WTC11 (cell line): Measurements from ENCODE around the gene RAD9B. TPM values are rescaled to one million over a fixed set of nuclear protein-coding genes. Genes with fewer than 3 reads are reported as not detected.

Experiments
- CREM ChIP-seq: sonication (generic); formaldehyde crosslinking; IDR thresholded peaks from 2 replicates; pipeline ENCODE4 v1.8.1; 2022; ENCODE audit warnings: mild to moderate bottlenecking, missing genetic modification reagents, moderate library complexity
- ETV6 ChIP-seq: sonication (generic); formaldehyde crosslinking; IDR thresholded peaks from 2 replicates; pipeline ENCODE4 v1.8.1; 2022; ENCODE audit warnings: mild to moderate bottlenecking, missing genetic modification reagents
- FOXJ3 ChIP-seq: sonication (generic); formaldehyde crosslinking; IDR thresholded peaks from 2 replicates; pipeline ENCODE4 v1.9.0; 2021; ENCODE audit warnings: missing genetic modification reagents, mild to moderate bottlenecking, borderline replicate concordance
- HMGXB4 ChIP-seq: sonication (generic); formaldehyde crosslinking; IDR thresholded peaks from 2 replicates; pipeline ENCODE4 v1.8.1; 2023; ENCODE audit warnings: mild to moderate bottlenecking, moderate library complexity, missing genetic modification reagents
- KAT7 ChIP-seq: sonication (generic); formaldehyde crosslinking; IDR thresholded peaks from 2 replicates; pipeline ENCODE4 v1.8.1; 2023; ENCODE audit warnings: missing genetic modification reagents, mild to moderate bottlenecking, borderline replicate concordance
- MYBL2 ChIP-seq: sonication (generic); formaldehyde crosslinking; IDR thresholded peaks from 2 replicates; pipeline ENCODE4 v1.8.1; 2023; ENCODE audit warnings: mild to moderate bottlenecking, moderate library complexity, missing genetic modification reagents
- NR1H2 ChIP-seq: sonication (generic); formaldehyde crosslinking; IDR thresholded peaks from 2 replicates; pipeline ENCODE4 v1.9.0; 2021; ENCODE audit warnings: mild to moderate bottlenecking, moderate library complexity, missing genetic modification reagents
- NR2C2 ChIP-seq: sonication (generic); formaldehyde crosslinking; IDR thresholded peaks from 2 replicates; pipeline ENCODE4 v1.8.0; 2022; ENCODE audit warnings: mild to moderate bottlenecking, missing genetic modification reagents
- SMAD4 ChIP-seq: sonication (generic); formaldehyde crosslinking; IDR thresholded peaks from 2 replicates; pipeline ENCODE4 v1.8.0; 2022; ENCODE audit warnings: mild to moderate bottlenecking, missing genetic modification reagents
- SOX15 ChIP-seq: fragments of 250-450 bp; sonication (Bioruptor Pico); IDR thresholded peaks from 2 replicates; pipeline ENCODE4 v1.9.0; 2021; ENCODE audit warnings: mild to moderate bottlenecking
- TP53 ChIP-seq: sonication (generic); formaldehyde crosslinking; IDR thresholded peaks from 2 replicates; pipeline ENCODE4 v1.8.1; 2023; ENCODE audit warnings: mild to moderate bottlenecking, missing genetic modification reagents
- USF1 ChIP-seq: sonication (generic); formaldehyde crosslinking; IDR thresholded peaks from 2 replicates; pipeline ENCODE4 v1.8.0; 2022; ENCODE audit warnings: mild to moderate bottlenecking, missing genetic modification reagents
- ZNF121 ChIP-seq: sonication (generic); formaldehyde crosslinking; IDR thresholded peaks from 2 replicates; pipeline ENCODE4 v1.8.0; 2023; ENCODE audit warnings: missing genetic modification reagents
- ZNF232 ChIP-seq: sonication (generic); formaldehyde crosslinking; IDR thresholded peaks from 2 replicates; pipeline ENCODE4 v1.8.0; 2022; ENCODE audit warnings: mild to moderate bottlenecking, missing genetic modification reagents
- ZNF317 ChIP-seq: sonication (generic); formaldehyde crosslinking; IDR thresholded peaks from 2 replicates; pipeline ENCODE4 v1.8.1; 2023; ENCODE audit warnings: low read depth, mild to moderate bottlenecking, moderate library complexity, missing genetic modification reagents, borderline replicate concordance
- ZNF425 ChIP-seq: fragments of 250-450 bp; sonication (Bioruptor Pico); conservative IDR thresholded peaks from 2 replicates; pipeline ENCODE4 v1.9.0; 2021; ENCODE audit warnings: mild to moderate bottlenecking
- ZNF532 ChIP-seq: fragments of 250-450 bp; sonication (Bioruptor Pico); IDR thresholded peaks from 2 replicates; pipeline ENCODE4 v1.9.0; 2021; ENCODE audit warnings: mild to moderate bottlenecking, borderline replicate concordance
- ZNF671 ChIP-seq: fragments of 250-450 bp; sonication (Bioruptor Pico); IDR thresholded peaks from 2 replicates; pipeline ENCODE4 v1.8.0; 2021; ENCODE audit warnings: mild to moderate bottlenecking
- total RNA-seq: library from RNA; stranded (reverse); gene quantifications from 3 replicates; pipeline ENCODE4 v1.2.3, GENCODE V29; 2021
- TF ChIP-seq, protein P1 (sequence below): fragments of 250-450 bp; sonication (Bioruptor Pico); IDR thresholded peaks from 2 replicates; pipeline ENCODE4 v2.1.2; 2022; ENCODE audit warnings: mild to moderate bottlenecking, moderate library complexity
- TF ChIP-seq, protein P2 (sequence below): sonication (generic); formaldehyde crosslinking; IDR thresholded peaks from 2 replicates; pipeline ENCODE4 v1.8.0; 2023; ENCODE audit warnings: mild to moderate bottlenecking, missing genetic modification reagents
- TF ChIP-seq, protein P3 (sequence below): sonication (generic); formaldehyde crosslinking; IDR thresholded peaks from 2 replicates; pipeline ENCODE4 v1.8.1; 2022; ENCODE audit warnings: low read depth, mild to moderate bottlenecking, moderate library complexity, missing genetic modification reagents, borderline replicate concordance
- TF ChIP-seq, protein P4 (sequence below): sonication (generic); formaldehyde crosslinking; IDR thresholded peaks from 2 replicates; pipeline ENCODE4 v1.8.1; 2022; ENCODE audit warnings: missing genetic modification reagents, borderline replicate concordance

RAD9B gene
- total RNA-seq, 1 experiment from 2014 or later: 0.09 TPM

DNA sequence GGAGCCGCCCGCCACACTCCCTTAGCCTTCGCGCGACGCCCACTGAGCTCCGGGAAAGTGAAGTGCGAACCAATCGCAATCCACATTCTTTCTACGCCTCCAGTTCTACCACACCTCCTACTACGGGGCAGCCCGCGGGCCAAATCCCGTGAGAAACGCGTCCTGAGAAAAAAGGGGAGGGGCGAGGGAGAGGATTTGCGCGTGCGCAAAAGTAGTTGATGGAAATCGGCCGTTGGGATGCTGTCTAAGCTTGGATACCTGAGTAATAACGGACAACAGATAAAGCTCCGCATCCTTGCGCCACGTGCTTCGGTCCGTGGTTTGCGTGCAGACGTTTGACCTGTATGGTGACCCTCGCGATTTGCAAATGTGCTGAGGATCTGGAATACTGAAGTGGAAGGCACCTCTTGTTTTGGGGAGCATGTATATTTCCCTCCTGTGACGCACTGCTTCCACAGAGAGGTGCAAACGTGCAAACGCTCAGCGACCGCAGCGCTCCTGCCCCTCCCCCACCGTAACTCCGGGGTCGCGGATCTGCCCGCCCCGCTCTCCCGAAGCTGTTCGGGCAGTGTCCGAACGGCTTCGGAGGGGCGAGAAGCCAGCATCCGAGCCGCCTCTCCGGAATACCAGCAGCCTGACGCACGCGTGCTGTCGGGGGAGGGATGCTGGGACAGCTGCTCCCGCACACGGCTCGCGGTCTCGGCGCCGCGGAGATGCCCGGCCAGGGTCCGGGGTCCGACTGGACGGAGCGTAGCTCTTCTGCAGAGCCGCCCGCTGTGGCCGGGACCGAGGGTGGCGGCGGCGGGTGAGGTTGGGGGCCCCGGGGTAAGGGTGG is 33.7 kb upstream of the RAD9B start, which contains the start of the genes FAM216A and GPN3 (continued):
- TF ChIP-seq, protein P1, sequence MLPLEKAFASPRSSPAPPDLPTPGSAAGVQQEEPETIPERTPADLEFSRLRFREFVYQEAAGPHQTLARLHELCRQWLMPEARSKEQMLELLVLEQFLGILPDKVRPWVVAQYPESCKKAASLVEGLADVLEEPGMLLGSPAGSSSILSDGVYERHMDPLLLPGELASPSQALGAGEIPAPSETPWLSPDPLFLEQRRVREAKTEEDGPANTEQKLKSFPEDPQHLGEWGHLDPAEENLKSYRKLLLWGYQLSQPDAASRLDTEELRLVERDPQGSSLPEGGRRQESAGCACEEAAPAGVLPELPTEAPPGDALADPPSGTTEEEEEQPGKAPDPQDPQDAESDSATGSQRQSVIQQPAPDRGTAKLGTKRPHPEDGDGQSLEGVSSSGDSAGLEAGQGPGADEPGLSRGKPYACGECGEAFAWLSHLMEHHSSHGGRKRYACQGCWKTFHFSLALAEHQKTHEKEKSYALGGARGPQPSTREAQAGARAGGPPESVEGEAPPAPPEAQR (CRISPR knock-in tag): no peak
- TF ChIP-seq TP53 (CRISPR knock-in tag) (no peak), HMGXB4 (CRISPR knock-in tag) (peak; percentile 13; the same call in 1 of the 2 replicates), KAT7 (CRISPR knock-in tag) (peak; percentile 64; the same call in 1 of the 2 replicates), ZNF317 (CRISPR knock-in tag) (no peak), CREM (peak; percentile 33; the same call in 1 of the 2 replicates), ZNF532 (no peak), ZNF121 (CRISPR knock-in tag) (no peak; the same call in 1 of the 2 replicates), MYBL2 (CRISPR knock-in tag) (peak; percentile 96), FOXJ3 (CRISPR knock-in tag) (no peak), ZNF232 (0 out of 2 replicates have a peak, but pooled peaks have one; percentile 10), SOX15 (no peak), NR1H2 (CRISPR knock-in tag) (no peak), NR2C2 (no peak), SMAD4 (CRISPR knock-in tag) (no peak), ZNF425 (no peak), ZNF671 (no peak), USF1 (CRISPR knock-in tag) (no peak), ETV6 (CRISPR knock-in tag) (peak; percentile 22)
- TF ChIP-seq, protein P2, sequence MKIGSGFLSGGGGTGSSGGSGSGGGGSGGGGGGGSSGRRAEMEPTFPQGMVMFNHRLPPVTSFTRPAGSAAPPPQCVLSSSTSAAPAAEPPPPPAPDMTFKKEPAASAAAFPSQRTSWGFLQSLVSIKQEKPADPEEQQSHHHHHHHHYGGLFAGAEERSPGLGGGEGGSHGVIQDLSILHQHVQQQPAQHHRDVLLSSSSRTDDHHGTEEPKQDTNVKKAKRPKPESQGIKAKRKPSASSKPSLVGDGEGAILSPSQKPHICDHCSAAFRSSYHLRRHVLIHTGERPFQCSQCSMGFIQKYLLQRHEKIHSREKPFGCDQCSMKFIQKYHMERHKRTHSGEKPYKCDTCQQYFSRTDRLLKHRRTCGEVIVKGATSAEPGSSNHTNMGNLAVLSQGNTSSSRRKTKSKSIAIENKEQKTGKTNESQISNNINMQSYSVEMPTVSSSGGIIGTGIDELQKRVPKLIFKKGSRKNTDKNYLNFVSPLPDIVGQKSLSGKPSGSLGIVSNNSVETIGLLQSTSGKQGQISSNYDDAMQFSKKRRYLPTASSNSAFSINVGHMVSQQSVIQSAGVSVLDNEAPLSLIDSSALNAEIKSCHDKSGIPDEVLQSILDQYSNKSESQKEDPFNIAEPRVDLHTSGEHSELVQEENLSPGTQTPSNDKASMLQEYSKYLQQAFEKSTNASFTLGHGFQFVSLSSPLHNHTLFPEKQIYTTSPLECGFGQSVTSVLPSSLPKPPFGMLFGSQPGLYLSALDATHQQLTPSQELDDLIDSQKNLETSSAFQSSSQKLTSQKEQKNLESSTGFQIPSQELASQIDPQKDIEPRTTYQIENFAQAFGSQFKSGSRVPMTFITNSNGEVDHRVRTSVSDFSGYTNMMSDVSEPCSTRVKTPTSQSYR (CRISPR knock-in tag): peak; percentile 71
- TF ChIP-seq, protein P3, sequence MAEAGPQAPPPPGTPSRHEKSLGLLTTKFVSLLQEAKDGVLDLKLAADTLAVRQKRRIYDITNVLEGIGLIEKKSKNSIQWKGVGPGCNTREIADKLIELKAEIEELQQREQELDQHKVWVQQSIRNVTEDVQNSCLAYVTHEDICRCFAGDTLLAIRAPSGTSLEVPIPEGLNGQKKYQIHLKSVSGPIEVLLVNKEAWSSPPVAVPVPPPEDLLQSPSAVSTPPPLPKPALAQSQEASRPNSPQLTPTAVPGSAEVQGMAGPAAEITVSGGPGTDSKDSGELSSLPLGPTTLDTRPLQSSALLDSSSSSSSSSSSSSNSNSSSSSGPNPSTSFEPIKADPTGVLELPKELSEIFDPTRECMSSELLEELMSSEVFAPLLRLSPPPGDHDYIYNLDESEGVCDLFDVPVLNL (CRISPR knock-in tag): no peak
- TF ChIP-seq, protein P4, sequence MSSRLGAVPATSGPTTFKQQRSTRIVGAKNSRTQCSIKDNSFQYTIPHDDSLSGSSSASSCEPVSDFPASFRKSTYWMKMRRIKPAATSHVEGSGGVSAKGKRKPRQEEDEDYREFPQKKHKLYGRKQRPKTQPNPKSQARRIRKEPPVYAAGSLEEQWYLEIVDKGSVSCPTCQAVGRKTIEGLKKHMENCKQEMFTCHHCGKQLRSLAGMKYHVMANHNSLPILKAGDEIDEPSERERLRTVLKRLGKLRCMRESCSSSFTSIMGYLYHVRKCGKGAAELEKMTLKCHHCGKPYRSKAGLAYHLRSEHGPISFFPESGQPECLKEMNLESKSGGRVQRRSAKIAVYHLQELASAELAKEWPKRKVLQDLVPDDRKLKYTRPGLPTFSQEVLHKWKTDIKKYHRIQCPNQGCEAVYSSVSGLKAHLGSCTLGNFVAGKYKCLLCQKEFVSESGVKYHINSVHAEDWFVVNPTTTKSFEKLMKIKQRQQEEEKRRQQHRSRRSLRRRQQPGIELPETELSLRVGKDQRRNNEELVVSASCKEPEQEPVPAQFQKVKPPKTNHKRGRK: no peak
